Prostate gland (tissue), 1 donor: Measurements from ENCODE around the gene FBLN5.

Source experiments
- POLR2A ChIP-seq: fragments of 450-650 bp; IDR thresholded peaks from one replicate; pipeline ENCODE4 v1.6.1; 2016; ENCODE audit warnings: antibody characterized with exemption, mild to moderate bottlenecking
- POLR2AphosphoS5 ChIP-seq: sonication (generic); formaldehyde crosslinking; IDR thresholded peaks from one replicate; pipeline ENCODE4 v1.6.1; 2017; ENCODE audit warnings: antibody characterized with exemption

- TF ChIP-seq POLR2AphosphoS5 = no peak
- no peak for TF ChIP-seq POLR2A
Measured at GRCh38 chr14:91870001-91870400, 77.5 kb downstream of the FBLN5 start.
